GM12801 (cell line): ENCODE results near the gene TACSTD2.

Experiments
- CTCF ChIP-seq: IDR thresholded peaks from one replicate; pipeline ENCODE4 v1.5.1; 2011; ENCODE audit warnings: control low read depth; ENCODE audit not compliant: insufficient read length; ENCODE audit errors: extremely low read depth

TACSTD2 gene

GRCh38 chr1:58576727-58577653 is at the start of gene TACSTD2:
TACSTD2 (minus strand) TSS chr1:58577252; CDS start chr1:58577156, 96 bp downstream.
- no peak for TF ChIP-seq CTCF

- TF ChIP-seq CTCF, result no peak
Observed at GRCh38 chr1:58626293-58626692, 49.2 kb upstream of the TACSTD2 start.

GRCh38 chr1:58622571-58622970 is 45.5 kb upstream of the TACSTD2 start:
- TF ChIP-seq CTCF, result no peak

GRCh38 chr1:58621391-58621790 is 44.3 kb upstream of the TACSTD2 start:
- TF ChIP-seq CTCF, result no peak

- no peak for TF ChIP-seq CTCF
Observed at GRCh38 chr1:58620926-58621325, 43.9 kb upstream of the TACSTD2 start.

GRCh38 chr1:58620259-58620658 is 43.2 kb upstream of the TACSTD2 start:
- TF ChIP-seq CTCF, result no peak

GRCh38 chr1:58619286-58620054 is 42.4 kb upstream of the TACSTD2 start:
- no peak for TF ChIP-seq CTCF
